IMR-90 (cell line): ENCODE results near the gene NEGR1.

Source experiments
- CTCF ChIP-seq: conservative IDR thresholded peaks from 2 replicates; pipeline ENCODE4 v1.5.1; 2012; ENCODE audit warnings: mild to moderate bottlenecking, low read depth, low read length, improper control_type of control experiment
- MAFK ChIP-seq: IDR thresholded peaks from 2 replicates; pipeline ENCODE4 v1.6.1; 2012; ENCODE audit warnings: low read depth, low read length, improper control_type of control experiment
- MAZ ChIP-seq: IDR thresholded peaks from 2 replicates; pipeline ENCODE4 v1.6.1; 2012; ENCODE audit warnings: low read depth, mild to moderate bottlenecking, low read length, improper control_type of control experiment, moderate library complexity, borderline replicate concordance
- MXI1 ChIP-seq: IDR thresholded peaks from 2 replicates; pipeline ENCODE4 v1.6.1; 2012; ENCODE audit warnings: low read depth, mild to moderate bottlenecking, low read length, moderate library complexity, borderline replicate concordance
- NFE2L2 ChIP-seq: fragments of 150-350 bp; IDR thresholded peaks from 2 replicates; pipeline ENCODE4 v1.6.1; 2016; ENCODE audit warnings: low read depth, mild to moderate bottlenecking, low read length
- POLR2A ChIP-seq: IDR thresholded peaks from 2 replicates; pipeline ENCODE4 v1.6.1; 2012; ENCODE audit warnings: mild to moderate bottlenecking, low read depth, low read length
- RAD21 ChIP-seq: IDR thresholded peaks from 2 replicates; pipeline ENCODE4 v1.6.1; 2012; ENCODE audit warnings: low read length, improper control_type of control experiment
- RFX5 ChIP-seq: IDR thresholded peaks from 2 replicates; pipeline ENCODE4 v1.8.0; 2012; ENCODE audit warnings: low read depth, mild to moderate bottlenecking, low read length, moderate library complexity
- USF2 ChIP-seq: fragments of 150-350 bp; IDR thresholded peaks from 2 replicates; pipeline ENCODE4 v1.6.1; 2017; ENCODE audit warnings: mild to moderate bottlenecking, antibody characterized with exemption, low read length, low read depth

DNA sequence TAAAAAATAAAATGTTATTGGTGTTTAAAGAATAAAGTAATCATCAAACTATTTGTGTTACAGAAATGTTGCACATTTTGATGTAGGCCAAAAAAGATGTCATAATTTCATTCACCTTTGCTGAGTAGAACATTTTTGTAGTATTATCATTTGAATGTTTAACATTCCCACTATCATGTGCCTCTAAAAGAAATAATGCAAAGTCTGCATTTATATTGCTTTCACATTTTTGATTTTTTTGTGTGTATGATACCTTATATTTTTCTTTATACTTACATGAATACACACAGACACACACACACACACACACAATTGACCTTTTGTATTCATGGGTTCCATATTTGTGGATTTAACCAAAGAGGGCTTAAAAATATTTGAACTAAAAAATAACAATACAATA lies 657.3 kb downstream of the NEGR1 start:
- TF ChIP-seq CTCF: no peak
- TF ChIP-seq POLR2A: no peak
- no peak for TF ChIP-seq RFX5
- TF ChIP-seq USF2: no peak
- TF ChIP-seq RAD21: no peak
- peak; percentile 55 for TF ChIP-seq MAFK
- no peak for TF ChIP-seq NFE2L2
- no peak for TF ChIP-seq MAZ
- TF ChIP-seq MXI1: no peak
